ENCODE data around the gene TNFSF13B. TPM values are rescaled to one million over a fixed set of nuclear protein-coding genes. Genes with fewer than 3 reads are reported as not detected.
A peak's percentile ranks its signal among the peaks of the same experiment; 100 is the strongest.

Gene TNFSF13B
- total and polyA plus RNA-seq, 2 of the 8 experiments (the other 6 are each of a cell fraction or from before 2014, with no cell fraction given) = not detected

DNA sequence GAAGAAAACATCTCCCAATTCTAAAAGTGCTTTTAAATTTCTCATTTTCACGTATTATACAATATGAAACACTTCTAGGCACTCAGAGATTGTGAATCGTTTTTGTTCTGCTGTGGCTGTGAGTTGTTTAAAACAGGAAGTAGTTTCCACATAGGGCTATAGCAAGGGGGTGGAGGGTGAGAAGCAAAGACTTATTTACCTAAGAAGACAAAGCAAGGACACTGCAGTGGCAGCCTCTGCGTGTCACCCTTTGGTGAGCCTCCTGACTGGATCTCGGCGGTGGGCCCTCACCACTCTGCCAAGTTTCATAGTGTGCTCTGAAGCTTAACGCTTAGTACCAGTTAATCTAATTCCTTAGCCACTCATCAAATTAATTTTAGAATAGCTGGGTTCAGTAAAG lies 56.8 kb downstream of the TNFSF13B start:
- no peaks in the 10 kb centered on the region for H3K36me3 ChIP-seq (ENCODE audit: control insufficient read depth in 2 of 4, insufficient read depth in 4 of 4, low read length in 3 of 4)
- H4K8ac ChIP-seq (ENCODE audit: extremely low read depth, insufficient read depth, low read length) = no peak overlapping the region
- no peak overlapping the region for H3K9ac ChIP-seq (replicated peaks in 1 of 4; ENCODE audit: extremely low read depth in 1 of 4, low read depth in 3 of 4, low read length in 3 of 4)
- TF ChIP-seq SRF (IDR thresholded peaks at IDR 0.05; ENCODE audit: low read depth, low read length) = 0 out of 2 replicates have a peak, but pooled peaks have one; percentile 26
- no peak for TF ChIP-seq RNF2 (IDR thresholded peaks at IDR 0.05; ENCODE audit: borderline replicate concordance, low read depth, low read length, missing control alignments, poor library complexity, severe bottlenecking)
- TF ChIP-seq CBX5 (IDR thresholded peaks at IDR 0.05; ENCODE audit: low read depth, low read length) = no peak
- TF ChIP-seq RBBP5 (IDR thresholded peaks at IDR 0.05; ENCODE audit: borderline replicate concordance, low read depth, low read length) = no peak
- TF ChIP-seq RFX5 (IDR thresholded peaks at IDR 0.05; ENCODE audit: borderline replicate concordance, low read depth, low read length) = no peak
- no peak for TF ChIP-seq SUZ12 (IDR thresholded peaks at IDR 0.05; ENCODE audit: low read length)
- TF ChIP-seq BACH1 (IDR thresholded peaks at IDR 0.05; ENCODE audit: low read length) = no peak
- no peak for TF ChIP-seq KDM1A (IDR thresholded peaks at IDR 0.05; ENCODE audit: borderline replicate concordance, low read length)
- no peak overlapping the region for H2BK120ac ChIP-seq (replicated peaks; ENCODE audit: low read depth, low read length)
- no peak overlapping the region for H3K27ac ChIP-seq (ENCODE audit: low read depth, low read length)
- no peak overlapping the region for H3K4me3 ChIP-seq (ENCODE audit: extremely low read depth in 1 of 4, insufficient read depth in 2 of 4, low read depth in 3 of 4, low read length in 4 of 4)
- no peak for DNase-seq (ENCODE audit: low read depth in 1 of 2, low spot score in 2 of 2)
- H2BK5ac ChIP-seq (ENCODE audit: low read depth, low read length) = no peak overlapping the region
- H2AK5ac ChIP-seq (ENCODE audit: low read depth, low read length) = no peak overlapping the region
- H2BK20ac ChIP-seq (ENCODE audit: low read length) = no peak overlapping the region
- H2BK12ac ChIP-seq (ENCODE audit: low read depth, low read length) = no peak overlapping the region
- H3K4me1 ChIP-seq (replicated peaks in 1 of 4; ENCODE audit: control insufficient read depth in 3 of 4, insufficient read depth in 4 of 4, low read length in 3 of 4) = peaks cover 0 to 12% (median 2%) of the 10 kb centered on the region in 4 experiments; a peak in 1 of 7 replicates
- no peaks in the 10 kb centered on the region for H3K79me1 ChIP-seq (ENCODE audit: low read depth, low read length)
- no peaks in the 10 kb centered on the region for H3K23me2 ChIP-seq (ENCODE audit: low read depth, low read length)
- no peaks in the 10 kb centered on the region for H4K20me1 ChIP-seq (replicated peaks in 1 of 2; ENCODE audit: control insufficient read depth in 1 of 2, insufficient read depth in 2 of 2, low read length in 2 of 2)
- no peak overlapping the region for H3K4ac ChIP-seq (replicated peaks; ENCODE audit: insufficient read length, low read depth, low read length)
- no peak for FAIRE-seq
- H2AFZ ChIP-seq (ENCODE audit: low read length) = no peak overlapping the region
- no peaks in the 10 kb centered on the region for H3K9me3 ChIP-seq (ENCODE audit: insufficient read depth in 2 of 2, low read depth in 1 of 2, low read length in 1 of 2)
- no peaks in the 10 kb centered on the region for H3K79me2 ChIP-seq (ENCODE audit: control insufficient read depth in 1 of 2, insufficient read depth in 2 of 2, low read length in 2 of 2)
- H3K14ac ChIP-seq (ENCODE audit: insufficient read length) = no peak overlapping the region
- no peaks in the 10 kb centered on the region for H3K27me3 ChIP-seq (replicated peaks in 1 of 4; ENCODE audit: control insufficient read depth in 3 of 4, extremely low read depth in 1 of 4, insufficient read depth in 3 of 4, low read length in 3 of 4)
- no peak overlapping the region for H2BK15ac ChIP-seq (ENCODE audit: low read length)
- ChIA-PET POLR2A (ENCODE audit: partially characterized antibody) (no interaction called here), CTCF (ENCODE audit: partially characterized antibody) (interaction anchor here (0.7 to 1.5 kb wide), 4 partner anchors 10 to 871 kb away, joined by 3 to 6 read pairs (median 4); no protein-coding TSS in a partner anchor)
- H3K56ac ChIP-seq (replicated peaks; ENCODE audit: insufficient read length, low read depth, low read length) = no peak overlapping the region
- 85% methylated on average over 6 of the region's 6 CpGs; no CpG with 5 or more reads in 1 of the 2 experiments for WGBS, 2 experiments (ENCODE audit: extremely low coverage in 1 of 2, insufficient coverage in 1 of 2, insufficient read length in 1 of 2, insufficient replicate concordance in 2 of 2, low coverage in 1 of 2, low lambda C conversion rate in 2 of 2, missing lambda C conversion rate in 1 of 2)
- H3K4me2 ChIP-seq (ENCODE audit: insufficient read depth in 1 of 2, low read depth in 2 of 2, low read length in 2 of 2) = no peak overlapping the region; a peak in 1 of 4 replicates
- H3K18ac ChIP-seq (ENCODE audit: extremely low read depth, low read length) = no peak overlapping the region
- no peak overlapping the region for H4K91ac ChIP-seq (replicated peaks; ENCODE audit: insufficient read length, low read length)
- H4K5ac ChIP-seq (ENCODE audit: insufficient read length, low read depth, low read length) = no peak overlapping the region
- H3K23ac ChIP-seq (ENCODE audit: insufficient read length) = no peak overlapping the region

Data from H1 (cell line).